HTERT RPE-1 (cell line): ENCODE data around the gene SLC14A1.

Source experiments
- in situ Hi-C: fragments of 300-500 bp; cut with MboI; formaldehyde crosslinking; loops from 4 replicates; pipeline ENCODE4 v1.14.3; 2020; ENCODE audit warnings: low sequenced_read_pairs

The SLC14A1 gene

DNA sequence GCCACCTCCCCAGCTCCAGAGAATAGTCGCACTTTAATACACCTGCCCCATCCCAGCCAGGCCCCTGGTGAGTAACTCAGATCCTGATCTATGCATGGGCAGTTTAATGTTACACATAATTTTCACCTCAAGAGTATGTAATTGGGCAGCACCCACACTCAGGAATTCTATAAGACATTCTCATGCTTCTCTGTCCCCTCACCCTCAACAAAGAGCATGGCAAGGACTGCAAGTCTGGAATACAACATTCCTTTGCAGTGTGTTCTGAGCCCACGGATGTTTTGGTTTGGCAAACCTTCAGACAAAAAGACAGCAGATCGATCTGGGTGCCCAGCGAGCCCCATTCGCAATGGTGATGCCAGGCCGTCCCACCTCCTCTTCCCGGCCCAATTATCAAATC, 4.9 kb upstream of the SLC14A1 start:
- in situ Hi-C loops, result loop anchor here (25.0 kb wide), 1 partner anchor 143 kb away; no protein-coding TSS in a partner anchor

DNA sequence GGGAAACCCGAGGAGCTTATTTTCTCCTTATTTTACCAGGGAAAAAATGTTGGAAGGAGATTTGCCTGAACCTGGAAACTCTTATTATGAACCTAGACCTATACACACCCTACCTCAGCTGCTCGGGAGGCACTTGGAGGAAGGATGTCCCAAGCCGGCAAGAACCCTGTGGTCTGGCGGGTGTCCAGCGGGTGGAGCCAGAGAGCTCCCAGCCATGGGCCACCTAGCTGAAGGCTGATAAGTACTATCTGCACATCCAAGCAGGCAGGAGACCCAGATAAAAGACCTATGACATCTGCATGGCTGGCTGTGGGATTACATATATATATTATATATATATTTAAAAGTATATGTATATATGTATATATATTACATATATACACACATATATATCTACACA, 1.1 kb upstream of the SLC14A1 start:
- in situ Hi-C loops, result loop anchor here (25.0 kb wide), 1 partner anchor 139 kb away; no protein-coding TSS in a partner anchor

DNA sequence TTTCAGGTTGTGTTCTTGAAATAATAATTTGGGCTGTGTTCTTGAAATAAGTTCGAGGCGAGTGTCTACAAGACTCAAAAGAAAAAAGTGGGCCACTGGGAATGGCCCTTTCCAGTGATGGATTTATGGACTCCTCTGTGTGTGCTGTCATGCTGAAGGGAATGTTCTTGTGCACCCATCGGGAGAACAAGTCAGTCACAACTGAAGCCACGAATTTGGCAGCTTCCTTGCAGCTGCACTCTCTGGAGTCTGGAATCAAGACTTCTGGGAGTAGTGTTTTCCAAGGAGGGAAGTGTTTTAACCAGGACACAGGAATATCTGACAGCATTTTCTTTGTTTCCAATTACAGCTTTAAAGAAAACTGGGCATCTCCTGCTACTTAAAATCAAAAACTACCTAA, 620 bp downstream of the SLC14A1 start:
- in situ Hi-C loops, result loop anchor here (25.0 kb wide), 1 partner anchor 138 kb away; no protein-coding TSS in a partner anchor

DNA sequence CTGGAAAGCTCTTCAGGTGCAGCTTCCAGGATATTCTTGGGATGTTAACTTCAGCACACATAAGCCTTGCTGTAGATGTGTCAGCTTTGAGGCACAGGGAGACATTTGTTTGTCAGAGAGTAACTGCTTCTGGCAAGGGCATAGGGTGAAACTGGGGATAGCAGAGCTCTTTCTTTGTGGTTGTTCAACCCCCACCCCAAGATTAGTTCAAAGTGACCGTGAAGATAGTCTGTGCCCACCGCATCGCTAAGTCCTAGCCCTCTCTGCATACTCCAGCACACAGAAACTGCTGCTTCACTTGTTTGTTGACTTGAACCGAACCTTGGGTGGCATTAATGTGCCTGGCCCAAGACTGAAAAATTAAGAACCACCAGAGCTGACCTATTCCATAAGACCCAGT, 1.4 kb downstream of the SLC14A1 start:
- in situ Hi-C loops, result no loop called here

DNA sequence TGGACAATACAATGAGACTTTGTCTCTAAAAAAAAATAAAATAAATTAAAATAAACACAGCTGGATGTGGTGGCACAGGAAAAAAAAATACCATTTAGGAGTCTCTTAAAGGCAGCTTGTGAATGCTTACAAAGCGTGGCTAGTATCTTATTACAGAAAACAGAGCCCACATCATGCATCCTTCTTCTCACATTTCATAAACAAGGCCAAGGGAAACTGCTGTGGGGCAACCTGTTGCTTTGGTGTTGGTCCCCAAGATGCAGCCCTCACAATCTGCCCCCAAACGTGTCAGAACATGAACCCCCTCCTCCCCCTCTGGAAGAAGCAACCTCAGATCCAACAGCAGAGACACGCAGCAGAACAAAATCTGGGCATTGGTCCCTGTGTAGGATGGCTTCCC, 2.6 kb downstream of the SLC14A1 start:
- in situ Hi-C loops, result no loop called here

DNA sequence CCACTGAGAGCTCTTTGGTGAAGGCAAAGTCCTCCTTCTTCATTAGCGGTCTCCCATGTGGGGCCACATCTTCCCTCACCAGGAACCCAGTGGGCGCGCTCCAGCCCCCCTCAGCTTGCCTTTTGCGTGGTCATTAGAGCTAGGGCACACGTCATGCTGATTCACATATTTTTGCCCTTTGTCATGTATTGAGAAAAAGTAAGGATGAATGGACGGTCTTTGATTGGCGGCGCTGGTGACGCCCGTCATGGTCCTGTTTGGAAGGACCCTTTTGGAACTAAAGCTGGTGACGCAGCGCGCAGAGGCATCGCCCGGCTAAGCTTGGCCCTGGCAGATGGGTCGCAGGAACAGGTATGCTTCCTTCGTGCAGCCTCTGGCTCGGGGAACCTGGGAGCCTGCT, 3.1 kb downstream of the SLC14A1 start:
- in situ Hi-C loops, result no loop called here

DNA sequence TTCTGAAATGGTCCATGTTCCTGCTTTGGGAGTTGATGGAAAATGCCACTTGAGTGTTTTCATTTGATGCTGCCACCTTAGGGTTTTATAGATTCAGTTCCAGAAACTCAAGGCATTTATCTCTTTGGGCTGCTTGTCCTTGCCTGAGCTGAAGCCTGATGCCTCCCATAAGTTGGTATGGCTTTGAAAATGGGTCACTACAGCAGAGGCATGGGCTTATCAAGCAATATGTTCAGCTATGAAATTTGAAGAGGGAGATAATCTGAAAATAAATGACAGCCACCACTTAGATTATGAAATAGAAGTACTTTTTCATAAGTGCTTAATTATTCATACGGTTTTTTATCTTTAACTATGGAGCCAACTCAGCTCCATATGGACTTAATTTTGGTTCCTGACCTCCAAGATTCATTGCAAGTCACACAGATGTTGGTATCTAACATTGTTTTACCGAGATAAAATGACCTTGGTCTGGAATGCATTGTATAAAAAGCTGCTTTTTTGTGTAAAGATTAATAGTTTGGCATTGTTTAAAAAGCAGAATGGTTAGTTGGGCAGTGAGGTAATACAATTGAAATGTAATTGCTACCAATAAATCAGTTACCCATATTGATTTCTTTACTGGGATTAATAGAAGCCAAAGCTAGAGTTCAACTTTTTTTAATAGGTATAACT, 4.5 kb downstream of the SLC14A1 start:
- in situ Hi-C loops, result no loop called here

DNA sequence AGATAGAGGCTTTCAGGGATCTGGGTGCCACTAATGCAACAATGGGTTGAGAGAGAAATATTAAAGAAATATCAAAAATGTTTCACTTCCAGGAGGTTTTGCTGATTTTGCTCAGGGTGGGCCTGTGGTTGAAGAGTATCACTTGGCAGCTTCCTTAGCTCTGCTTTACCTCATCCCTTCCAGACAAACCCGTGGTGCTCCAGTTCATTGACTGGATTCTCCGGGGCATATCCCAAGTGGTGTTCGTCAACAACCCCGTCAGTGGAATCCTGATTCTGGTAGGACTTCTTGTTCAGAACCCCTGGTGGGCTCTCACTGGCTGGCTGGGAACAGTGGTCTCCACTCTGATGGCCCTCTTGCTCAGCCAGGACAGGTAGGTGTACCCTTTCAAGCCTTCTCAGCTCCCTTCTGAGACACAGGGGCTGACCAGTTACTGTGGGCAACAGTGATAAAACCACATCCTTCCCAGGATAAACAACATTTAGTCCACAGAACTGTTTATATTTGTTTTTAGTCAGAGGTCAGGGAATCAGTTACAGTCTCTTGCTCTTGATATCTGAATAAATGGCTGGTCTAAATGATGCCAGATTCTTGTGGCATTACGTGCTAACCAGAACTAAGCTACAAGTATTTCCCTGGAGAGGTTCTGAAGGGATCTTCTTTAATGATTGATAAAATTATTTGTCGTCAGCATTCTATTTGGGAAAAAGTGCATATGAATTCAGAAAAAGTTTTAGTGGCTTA, 7.0 kb downstream of the SLC14A1 start:
- in situ Hi-C loops, result no loop called here

DNA sequence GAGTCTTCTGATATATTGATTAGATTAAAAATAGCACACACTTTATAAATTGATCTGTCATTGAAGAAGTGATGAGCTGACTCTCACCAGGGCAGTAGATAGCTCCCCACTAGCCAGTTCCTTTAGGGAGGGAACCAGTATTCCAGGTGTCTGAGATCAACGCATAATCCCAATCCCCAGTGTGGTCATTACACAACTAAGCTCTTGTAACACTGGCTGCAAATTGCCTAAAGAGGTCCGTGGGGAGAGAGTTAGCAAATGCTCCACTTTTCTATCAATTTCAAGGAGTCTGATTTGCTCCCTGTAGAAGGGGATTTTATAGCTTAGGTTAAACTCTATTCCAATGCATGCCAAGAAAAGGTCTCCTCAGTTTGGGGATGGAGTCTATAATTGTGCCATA, 7.7 kb downstream of the SLC14A1 start:
- in situ Hi-C loops, result no loop called here

DNA sequence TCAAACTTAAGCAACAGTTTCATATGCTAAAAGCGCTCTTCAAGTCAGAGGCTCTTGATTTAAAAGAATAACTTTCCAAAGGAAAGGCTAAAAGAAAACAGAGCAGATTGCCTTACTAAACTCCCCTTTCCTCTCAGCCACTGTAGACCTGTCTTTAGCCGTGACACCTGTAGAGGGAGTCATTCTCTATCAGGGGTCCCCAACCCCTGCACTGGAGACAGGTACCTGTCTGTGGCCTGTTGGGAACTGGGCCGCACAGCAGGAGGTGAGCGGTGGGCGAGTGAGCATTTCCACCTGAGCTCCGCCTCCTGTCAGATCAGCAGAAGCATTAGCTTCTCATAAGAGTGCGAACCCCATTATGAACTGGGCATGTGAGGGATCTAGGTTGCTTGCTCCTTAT, 9.6 kb downstream of the SLC14A1 start:
- in situ Hi-C loops, result no loop called here

DNA sequence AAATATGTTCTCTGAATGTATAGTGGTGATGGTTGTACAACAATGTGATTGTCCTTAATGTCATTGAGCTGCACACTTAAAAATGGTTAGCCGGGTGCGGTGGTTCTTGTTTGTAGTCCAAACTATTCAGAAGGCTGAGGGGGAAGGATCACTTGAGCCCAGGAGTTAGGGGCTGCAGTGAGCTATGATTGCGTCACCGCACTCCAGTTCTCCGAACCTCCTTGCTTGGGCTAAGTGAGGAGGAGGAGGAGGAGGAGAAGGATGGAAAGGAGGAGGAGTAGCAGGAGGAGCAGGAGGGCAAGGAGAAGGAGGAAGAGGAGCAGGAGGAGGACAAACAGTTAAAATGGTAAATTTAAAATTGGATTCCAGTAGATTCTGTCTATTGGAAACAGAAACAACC, 10.5 kb downstream of the SLC14A1 start:
- in situ Hi-C loops, result no loop called here

DNA sequence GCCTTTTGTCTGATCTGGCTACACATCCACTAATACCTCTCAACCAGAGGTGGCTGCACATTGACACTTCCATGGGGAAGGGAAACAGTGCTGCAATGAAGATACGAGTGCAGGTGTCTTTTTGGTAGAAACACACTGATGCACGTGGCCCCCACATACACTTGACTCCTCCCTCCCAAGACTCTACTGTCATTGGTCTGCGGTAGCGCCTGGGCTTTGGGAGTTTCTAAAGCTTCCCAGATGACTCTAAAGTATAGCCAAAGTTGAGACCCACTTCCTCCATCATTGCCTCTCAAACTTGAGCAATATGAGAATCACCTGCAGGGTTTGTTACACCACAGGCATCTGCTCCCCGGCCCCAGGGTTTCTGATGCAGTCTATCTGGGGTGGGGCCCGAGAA, 11.0 kb downstream of the SLC14A1 start:
- in situ Hi-C loops, result no loop called here

DNA sequence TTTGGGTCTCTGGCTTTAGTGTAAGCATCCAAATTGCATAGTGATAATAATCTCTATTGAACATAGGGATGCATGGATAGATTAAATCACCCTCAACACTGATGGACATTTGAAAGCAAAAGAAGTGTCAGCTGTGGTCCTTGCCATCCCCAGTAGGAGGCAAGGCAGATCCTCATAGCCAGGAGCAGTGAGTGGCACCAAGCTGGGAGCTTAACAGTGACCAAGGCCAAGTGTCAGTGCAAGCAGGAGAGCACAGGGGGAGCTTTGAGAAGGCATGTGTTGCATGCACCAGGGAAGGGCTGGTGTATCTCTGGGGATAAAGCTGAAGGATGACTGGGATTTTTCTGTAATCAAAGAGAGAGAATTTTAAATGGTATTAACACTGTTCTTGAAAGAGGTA, 14.7 kb downstream of the SLC14A1 start:
- in situ Hi-C loops, result no loop called here

DNA sequence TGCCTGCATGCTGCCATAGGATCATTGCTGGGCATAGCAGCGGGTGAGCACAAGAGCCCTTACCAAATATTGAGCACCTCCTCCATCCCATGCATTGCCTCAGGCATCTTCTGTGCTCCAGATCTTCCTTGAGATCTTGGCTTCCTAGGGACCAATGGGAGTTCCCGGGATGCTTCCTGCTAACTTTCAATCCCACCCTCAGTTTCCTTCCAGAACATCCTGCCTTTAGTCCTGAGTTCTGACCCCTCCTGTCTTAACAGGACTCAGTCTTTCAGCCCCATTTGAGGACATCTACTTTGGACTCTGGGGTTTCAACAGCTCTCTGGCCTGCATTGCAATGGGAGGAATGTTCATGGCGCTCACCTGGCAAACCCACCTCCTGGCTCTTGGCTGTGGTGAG, 15.3 kb downstream of the SLC14A1 start:
- in situ Hi-C loops, result no loop called here

DNA sequence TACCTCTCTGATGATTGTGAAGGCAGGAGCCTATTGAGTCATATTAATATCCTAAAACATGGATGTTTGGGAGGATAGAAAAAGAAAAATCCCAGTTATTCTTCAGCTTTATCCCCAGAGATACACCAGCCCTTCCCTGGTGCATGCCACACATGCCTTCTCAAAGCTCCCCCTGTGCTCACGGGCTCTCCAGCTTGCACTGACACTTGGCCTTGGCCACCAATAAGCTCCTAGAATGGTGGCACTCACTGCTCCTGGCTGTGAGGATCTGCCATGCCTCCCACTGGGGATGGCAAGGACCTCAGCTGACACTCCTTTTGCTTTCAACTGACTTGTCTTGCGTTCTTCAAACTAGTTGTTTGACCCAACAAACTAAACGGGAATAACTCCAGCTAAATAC, 15.9 kb downstream of the SLC14A1 start:
- in situ Hi-C loops, result no loop called here

DNA sequence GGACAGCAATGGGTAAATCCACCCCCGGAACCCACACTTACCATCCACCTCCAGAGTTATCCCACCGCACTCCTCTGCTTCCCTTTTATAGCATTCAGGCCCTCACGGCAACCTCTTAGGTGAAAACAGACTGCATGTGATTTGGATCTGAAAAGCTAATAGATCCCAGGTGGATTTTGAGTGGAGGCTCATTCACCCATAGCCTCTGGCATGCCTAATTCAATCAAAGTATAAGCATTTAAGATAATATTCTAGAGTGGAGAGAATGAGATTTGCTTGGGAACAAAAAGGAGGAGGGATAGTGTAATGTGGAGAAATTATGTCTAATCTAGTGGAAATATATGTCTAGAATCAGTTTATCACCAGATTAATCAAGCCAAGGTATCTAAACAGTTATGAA, 17.1 kb downstream of the SLC14A1 start:
- in situ Hi-C loops, result no loop called here

DNA sequence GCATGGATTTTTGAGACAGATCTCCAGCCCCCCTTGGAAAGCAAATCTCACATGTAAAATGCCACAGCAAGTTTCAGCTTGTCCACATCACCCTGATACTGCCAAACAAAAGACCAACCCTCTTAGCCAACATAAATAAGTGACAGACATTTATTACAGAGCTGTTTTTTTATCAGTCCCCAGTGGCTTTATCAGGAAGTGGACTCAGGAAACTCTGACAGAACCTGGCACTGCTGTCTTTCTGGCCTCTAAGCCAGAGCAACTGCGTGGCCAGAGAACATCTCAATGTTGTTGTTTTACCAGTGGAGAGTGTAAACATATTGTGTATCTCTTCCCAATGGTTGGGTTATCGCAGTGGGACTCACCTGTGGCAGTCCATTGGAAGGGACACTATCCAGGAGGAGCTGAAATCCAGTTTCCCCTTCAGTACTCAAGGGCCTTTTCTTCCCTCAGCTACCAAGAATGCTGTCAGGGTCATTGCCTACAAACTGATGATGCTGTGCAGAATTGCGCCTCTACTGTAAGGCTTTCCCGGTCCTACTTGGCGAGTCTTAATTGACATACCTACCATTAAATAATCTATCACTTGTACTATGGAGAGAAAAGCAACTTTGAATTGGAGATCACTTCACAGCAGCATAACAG, 22.0 kb downstream of the SLC14A1 start:
- in situ Hi-C loops, result no loop called here

DNA sequence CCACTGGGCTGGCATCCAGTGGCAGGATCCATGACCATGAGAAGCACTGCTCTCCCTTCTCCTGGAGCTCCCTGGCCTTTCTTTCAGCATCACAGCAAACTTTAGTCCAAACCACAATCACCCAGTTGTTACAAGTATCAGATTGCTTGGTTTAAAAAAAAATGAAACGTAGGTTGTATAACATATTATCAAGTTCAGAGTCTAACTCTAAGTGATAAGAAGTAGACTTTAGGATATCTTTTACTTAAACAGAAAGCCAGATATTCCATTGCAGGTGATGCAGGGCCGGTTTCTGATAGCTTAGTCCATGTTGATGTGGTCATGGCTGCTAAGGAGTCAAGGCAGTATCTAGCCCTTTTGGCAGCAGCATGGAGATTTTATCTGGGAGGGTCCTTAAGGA, 24.5 kb downstream of the SLC14A1 start:
- in situ Hi-C loops, result no loop called here

DNA sequence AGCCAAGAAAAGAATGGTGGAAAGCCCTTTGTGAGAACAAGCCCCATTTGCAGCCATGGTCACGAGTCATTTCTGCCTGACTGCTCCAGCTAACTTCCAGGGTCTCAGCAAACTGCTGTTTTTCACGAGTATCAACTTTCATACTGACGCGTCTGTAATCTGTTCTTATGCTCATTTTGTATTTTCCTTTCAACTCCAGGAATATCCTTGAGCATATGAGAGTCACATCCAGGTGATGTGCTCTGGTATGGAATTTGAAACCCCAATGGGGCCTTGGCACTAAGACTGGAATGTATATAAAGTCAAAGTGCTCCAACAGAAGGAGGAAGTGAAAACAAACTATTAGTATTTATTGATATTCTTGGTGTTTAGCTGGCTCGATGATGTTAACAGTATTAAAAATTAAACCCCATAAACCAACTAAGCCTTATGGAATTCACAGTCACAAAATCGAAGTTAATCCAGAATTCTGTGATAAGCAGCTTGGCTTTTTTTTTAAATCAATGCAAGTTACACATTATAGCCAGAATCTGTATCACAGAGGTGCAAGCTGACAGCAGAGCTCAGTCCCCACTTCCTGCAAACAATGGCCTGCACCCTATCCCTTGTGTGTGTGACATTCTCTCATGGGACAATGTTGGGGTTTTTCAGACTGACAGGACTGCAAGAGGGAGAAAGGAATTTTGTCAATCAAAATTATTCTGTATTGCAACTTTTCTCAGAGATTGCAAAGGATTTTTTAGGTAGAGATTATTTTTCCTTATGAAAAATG, 26.1 kb downstream of the SLC14A1 start:
- in situ Hi-C loops, result no loop called here

DNA sequence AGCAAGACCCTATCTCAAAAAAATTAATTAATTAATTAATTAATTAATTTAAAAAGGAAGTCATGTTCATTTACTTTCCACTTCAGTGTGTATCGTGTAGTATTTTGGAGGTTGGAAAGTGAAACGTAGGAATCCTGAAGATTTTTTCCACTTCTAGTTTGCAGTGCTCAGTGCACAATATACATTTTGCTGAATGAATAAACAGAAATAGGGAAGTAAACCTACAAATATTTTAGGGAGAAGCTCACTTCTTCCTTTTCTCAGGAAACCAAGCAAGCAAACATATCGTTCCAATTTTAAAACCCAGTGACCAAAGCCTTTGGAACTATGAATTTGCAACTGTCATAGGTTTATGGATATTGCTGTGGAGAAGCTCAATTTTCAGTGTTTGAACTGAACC, 27.8 kb downstream of the SLC14A1 start:
- in situ Hi-C loops, result no loop called here

DNA sequence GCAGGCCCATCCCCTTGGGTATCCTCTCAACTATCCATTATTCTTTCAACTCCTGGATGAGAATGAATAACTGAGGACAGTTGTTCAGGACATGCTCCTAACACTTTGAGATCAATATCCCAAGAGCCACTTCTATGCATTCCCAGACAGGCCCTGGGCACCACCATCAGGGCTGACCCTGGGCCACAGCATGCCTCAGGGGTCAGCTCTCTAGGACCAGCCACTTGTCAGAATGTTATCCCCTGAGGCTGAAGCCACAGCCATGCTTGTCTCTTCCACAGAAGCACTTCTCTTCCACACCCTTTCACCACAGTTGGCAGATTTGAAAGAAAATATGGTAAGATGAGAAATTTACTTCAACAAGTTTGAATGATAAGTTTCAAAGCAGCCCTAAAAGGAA, 28.7 kb downstream of the SLC14A1 start:
- in situ Hi-C loops, result no loop called here
